OCI-LY1 (cell line): ENCODE results near the gene TOR3A.

ENCODE experiments used
- H2AFZ ChIP-seq: fragments of 200-600 bp; sonication (generic), shearing (Covaris generic); 2 replicates; pipeline ENCODE4 v1.6.0; 2014; ENCODE audit warnings: antibody characterized with exemption, mild to moderate bottlenecking, low read length
- H3F3A ChIP-seq: fragments of 200-600 bp; sonication (generic), shearing (Covaris generic); 2 replicates; pipeline ENCODE4 v1.6.0; 2014; ENCODE audit warnings: mild to moderate bottlenecking, antibody characterized with exemption, low read length, moderate library complexity; ENCODE audit not compliant: insufficient read depth
- H3K27ac ChIP-seq: fragments of 200-600 bp; sonication (generic); 2 replicates; pipeline ENCODE4 v1.5.1; 2014; ENCODE audit warnings: low read length, mixed run types, mild to moderate bottlenecking, low read depth; ENCODE audit not compliant: poor library complexity, severe bottlenecking
- H3K27me3 ChIP-seq: fragments of 200-600 bp; sonication (generic); 2 replicates; pipeline ENCODE4 v1.6.0; 2014; ENCODE audit warnings: antibody characterized with exemption, mild to moderate bottlenecking, low read length, moderate library complexity; ENCODE audit not compliant: insufficient read depth
- H3K36me3 ChIP-seq: fragments of 200-600 bp; sonication (generic); 2 replicates; pipeline ENCODE4 v1.6.1; 2014; ENCODE audit warnings: mild to moderate bottlenecking, antibody characterized with exemption, low read length, moderate library complexity, mixed read lengths; ENCODE audit not compliant: insufficient read depth
- H3K4me1 ChIP-seq: fragments of 200-600 bp; sonication (generic); 2 replicates; pipeline ENCODE4 v1.5.1; 2014; ENCODE audit warnings: mild to moderate bottlenecking, low read length, moderate library complexity; ENCODE audit not compliant: insufficient read depth, severe bottlenecking
- H3K4me2 ChIP-seq: fragments of 200-600 bp; sonication (generic), shearing (Covaris generic); 2 replicates; pipeline ENCODE4 v1.6.1; 2014; ENCODE audit warnings: low read length
- H3K4me3 ChIP-seq: fragments of 200-600 bp; sonication (generic); 2 replicates; pipeline ENCODE4 v1.5.1; 2014; ENCODE audit warnings: low read length, low read depth, mild to moderate bottlenecking, mixed read lengths; ENCODE audit not compliant: poor library complexity, severe bottlenecking
- H3K79me2 ChIP-seq: fragments of 200-600 bp; shearing (Covaris generic); 2 replicates; pipeline ENCODE4 v1.6.1; 2016; ENCODE audit warnings: mixed run types, low read length, mixed read lengths; ENCODE audit not compliant: insufficient read depth
- H3K9ac ChIP-seq: fragments of 200-600 bp; sonication (generic), shearing (Covaris generic); 2 replicates; pipeline ENCODE4 v1.6.1; 2014; ENCODE audit warnings: mild to moderate bottlenecking, low read length, mixed read lengths
- H3K9me2 ChIP-seq: fragments of 200-600 bp; sonication (generic), shearing (Covaris generic); 2 replicates; pipeline ENCODE4 v1.6.1; 2014; ENCODE audit warnings: low read depth, mild to moderate bottlenecking, low read length, mixed read lengths
- H3K9me3 ChIP-seq: fragments of 200-600 bp; shearing (Covaris generic); 2 replicates; pipeline ENCODE4 v1.6.1; 2014; ENCODE audit warnings: low read length, mixed read lengths
- H4K20me1 ChIP-seq: fragments of 200-600 bp; sonication (generic), shearing (Covaris generic); 2 replicates; pipeline ENCODE4 v1.6.0; 2016; ENCODE audit warnings: mild to moderate bottlenecking, low read length; ENCODE audit not compliant: insufficient read depth
- CTCF ChIP-seq: fragments of 200-600 bp; sonication (generic), shearing (Covaris generic); IDR thresholded peaks from 2 replicates; pipeline ENCODE4 v1.5.1; 2017; ENCODE audit warnings: mild to moderate bottlenecking, antibody characterized with exemption, low read length, moderate library complexity, mixed read lengths
- EZH2 ChIP-seq: fragments of 200-600 bp; sonication (generic), shearing (Covaris generic); IDR thresholded peaks from 2 replicates; pipeline ENCODE4 v1.8.0; 2017; ENCODE audit warnings: borderline replicate concordance, mixed run types, mild to moderate bottlenecking, antibody characterized with exemption, low read length, moderate library complexity, mixed read lengths

TOR3A gene

GRCh38 chr1:179046808-179047635, 34.8 kb upstream of the TOR3A start:
- TF ChIP-seq EZH2, result no peak
- no peak for TF ChIP-seq CTCF
- no peaks in the 10 kb centered on the region for H3K79me2 ChIP-seq
- no peak overlapping the region for H2AFZ ChIP-seq
- no peak overlapping the region for H3K4me2 ChIP-seq
- no peak overlapping the region for H3K27ac ChIP-seq
- no peaks in the 10 kb centered on the region for H3K4me1 ChIP-seq
- H3K27me3 ChIP-seq, result no peaks in the 10 kb centered on the region
- no peak overlapping the region for H3K4me3 ChIP-seq
- peaks cover 5% of the 10 kb centered on the region; the same call in 1 of the 2 replicates for H3K36me3 ChIP-seq
- H3K9me3 ChIP-seq, result 0 out of 2 replicates have a peak, but pooled peaks cover 4% of the 10 kb centered on the region
- no peak overlapping the region for H3K9ac ChIP-seq
- H3K9me2 ChIP-seq, result no peaks in the 10 kb centered on the region
- no peaks in the 10 kb centered on the region for H3F3A ChIP-seq
- H4K20me1 ChIP-seq, result no peaks in the 10 kb centered on the region

- H3K79me2 ChIP-seq, result no peaks in the 10 kb centered on the region
- H3K27me3 ChIP-seq, result no peaks in the 10 kb centered on the region
- H3K4me1 ChIP-seq, result no peaks in the 10 kb centered on the region
- no peak overlapping the region for H3K4me3 ChIP-seq
- no peak overlapping the region for H3K4me2 ChIP-seq
- TF ChIP-seq CTCF, result no peak
- no peak for TF ChIP-seq EZH2
- no peaks in the 10 kb centered on the region for H3K9me2 ChIP-seq
- H3F3A ChIP-seq, result no peaks in the 10 kb centered on the region
- 0 out of 2 replicates have a peak, but pooled peaks cover 2% of the 10 kb centered on the region for H3K9me3 ChIP-seq
- no peak overlapping the region for H2AFZ ChIP-seq
- no peaks in the 10 kb centered on the region for H4K20me1 ChIP-seq
- H3K9ac ChIP-seq, result no peak overlapping the region
- H3K36me3 ChIP-seq, result peaks cover 5% of the 10 kb centered on the region; the same call in 1 of the 2 replicates
- no peak overlapping the region for H3K27ac ChIP-seq
Measured at GRCh38 chr1:179047636-179047997, 34.3 kb upstream of the TOR3A start.

GRCh38 chr1:179048339-179049124, 33.3 kb upstream of the TOR3A start:
- Histone ChIP-seq H3K79me2 (no peaks in the 10 kb centered on the region), H3K9me3 (0 out of 2 replicates have a peak, but pooled peaks cover 2% of the 10 kb centered on the region), H3K9ac (no peak overlapping the region), H2AFZ (no peak overlapping the region), H3K4me2 (no peak overlapping the region), H3K4me3 (no peak overlapping the region), H3K27ac (no peak overlapping the region), H3F3A (no peaks in the 10 kb centered on the region), H3K27me3 (no peaks in the 10 kb centered on the region), H4K20me1 (no peaks in the 10 kb centered on the region), H3K4me1 (no peaks in the 10 kb centered on the region), H3K9me2 (no peaks in the 10 kb centered on the region), H3K36me3 (peaks cover 5% of the 10 kb centered on the region; the same call in 1 of the 2 replicates)
- TF ChIP-seq EZH2 (no peak), CTCF (no peak)
